K562 (cell line): ENCODE data around the gene DNAAF2. TPM values are rescaled to one million over a fixed set of nuclear protein-coding genes. Genes with fewer than 3 reads are reported as not detected.

Experiments used
- NFIX ChIP-seq: fragments of 250-450 bp; sonication (Bioruptor Pico); IDR thresholded peaks from 2 replicates; pipeline ENCODE4 v1.4.0; 2020; ENCODE audit warnings: low read depth, mild to moderate bottlenecking, moderate library complexity
- RBM22 ChIP-seq: fragments of 200-400 bp; formaldehyde crosslinking; IDR thresholded peaks from 2 replicates; pipeline ENCODE4 v1.6.1; 2018; ENCODE audit warnings: low read length, low read depth; ENCODE audit not compliant: poor library complexity, severe bottlenecking
- SMAD3 ChIP-seq: fragments of 450-650 bp; formaldehyde crosslinking; conservative IDR thresholded peaks from 2 replicates; pipeline ENCODE4 v1.4.0; 2020; ENCODE audit warnings: mild to moderate bottlenecking
- STAG1 ChIP-seq: sonication (generic); formaldehyde crosslinking; IDR thresholded peaks from 2 replicates; pipeline ENCODE4 v1.5.0; 2020; ENCODE audit warnings: missing genetic modification reagents, borderline replicate concordance
- STAT5A ChIP-seq: IDR thresholded peaks from 2 replicates; pipeline ENCODE4 v1.6.1; 2012; ENCODE audit warnings: low read length, inconsistent platforms, borderline replicate concordance
- TGIF2 ChIP-seq: sonication (generic); formaldehyde crosslinking; IDR thresholded peaks from 2 replicates; pipeline ENCODE4 v1.8.1; 2022; ENCODE audit warnings: mild to moderate bottlenecking, missing genetic modification reagents, moderate library complexity
- ZNF124 ChIP-seq: sonication (generic); formaldehyde crosslinking; IDR thresholded peaks from 2 replicates; pipeline ENCODE4 v1.8.1; 2022; ENCODE audit warnings: missing genetic modification reagents
- ZNF24 ChIP-seq: fragments of 450-650 bp; IDR thresholded peaks from 2 replicates; pipeline ENCODE4 v1.6.1; 2016
- polyA plus RNA-seq, 8 experiments: library from polyadenylated mRNA; depleted of rRNA in 4 of 8; stranded (reverse) in 5 of 8; unstranded in 3 of 8; fragments of >200 nt; fragmentation: Nextera tagmentation in 2 of 8; fragmentation: Illumina TruSeq in 1 of 8; extraction: Ambion mirVana in 2 of 8; extraction: Trizol in 1 of 8; gene quantifications; 2 replicates each; pipeline versions ENCODE4 v1.2.1 to v1.2.3, GENCODE V29; 2011 to 2014; ENCODE audit warnings: inconsistent platforms in 1 of 8, missing spikeins in 1 of 8
- total RNA-seq, 7 experiments: library from RNA; depleted of rRNA in 6 of 7; stranded (reverse); fragments of >200 nt in 6 of 7; fragmentation: Illumina TruSeq in 2 of 7; extraction: Trizol in 2 of 7; gene quantifications; 2 replicates each; pipeline versions ENCODE4 v1.2.1 to v1.2.3, GENCODE V29; 2011 to 2021; ENCODE audit warnings: low replicate concordance in 1 of 7
- TF ChIP-seq, protein P1 (sequence below): fragments of 450-650 bp; IDR thresholded peaks from 2 replicates; pipeline ENCODE4 v1.6.1; 2016; ENCODE audit warnings: mild to moderate bottlenecking, moderate library complexity
- TF ChIP-seq, protein P2 (sequence below): fragments of 150-350 bp; conservative IDR thresholded peaks from 2 replicates; pipeline ENCODE4 v1.6.1; 2014; ENCODE audit warnings: low read length
- TF ChIP-seq, protein P3 (sequence below): fragments of 450-650 bp; IDR thresholded peaks from 2 replicates; pipeline ENCODE4 v1.6.1; 2016; ENCODE audit warnings: low read depth, mild to moderate bottlenecking, moderate library complexity

The DNAAF2 gene
- total and polyA plus RNA-seq, 9 of the 15 experiments (the other 6 are each of a cell fraction or from before 2014, with no cell fraction given) = 2.4 to 14.6 (median 11.1) TPM

DNA sequence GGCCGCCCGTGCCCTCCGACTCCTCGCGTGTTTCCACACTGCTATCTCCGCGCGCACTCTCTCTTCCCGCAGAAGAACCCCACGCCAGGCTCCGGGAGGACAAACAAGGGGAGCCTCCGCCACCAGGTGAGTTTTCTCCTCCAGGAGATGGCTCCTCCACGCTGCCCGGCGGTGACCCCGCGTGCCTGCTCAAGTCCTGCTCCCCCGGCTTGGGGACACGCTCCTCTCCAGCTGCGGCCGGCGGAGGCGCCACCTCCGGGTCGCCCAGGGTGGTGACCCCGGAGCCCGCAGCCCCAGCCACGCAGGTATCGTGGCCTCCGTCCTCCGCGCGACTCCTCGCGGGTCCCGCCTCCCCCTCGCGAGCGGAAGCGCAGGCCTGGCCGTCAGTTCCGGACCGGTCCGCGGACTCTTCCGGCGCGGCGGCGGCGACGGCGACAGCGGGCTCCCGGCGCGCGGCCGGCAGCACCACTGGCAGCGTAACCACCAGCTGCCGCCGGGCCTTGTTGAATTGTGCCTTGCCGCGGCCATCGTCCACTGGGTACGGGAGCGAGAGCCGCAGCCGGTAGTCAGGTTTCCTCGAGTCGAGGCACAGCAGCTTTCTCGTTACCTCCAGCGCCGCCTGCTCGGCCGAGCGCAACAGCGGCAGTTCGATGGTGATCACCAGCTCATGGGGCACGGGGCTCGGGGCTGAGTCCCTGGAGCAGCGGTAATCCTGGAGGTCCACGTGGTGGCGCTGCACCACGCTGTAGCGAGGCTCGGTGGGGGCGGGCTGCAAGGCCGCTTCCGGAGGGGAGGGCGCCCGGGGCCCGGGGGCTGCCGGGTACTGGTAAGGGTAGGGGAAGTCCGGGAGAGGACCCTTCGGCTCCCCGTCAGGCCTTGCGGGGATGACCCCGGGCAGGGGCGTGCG lies 1.2 kb downstream of the DNAAF2 start (continued):
- TF ChIP-seq, protein P1, sequence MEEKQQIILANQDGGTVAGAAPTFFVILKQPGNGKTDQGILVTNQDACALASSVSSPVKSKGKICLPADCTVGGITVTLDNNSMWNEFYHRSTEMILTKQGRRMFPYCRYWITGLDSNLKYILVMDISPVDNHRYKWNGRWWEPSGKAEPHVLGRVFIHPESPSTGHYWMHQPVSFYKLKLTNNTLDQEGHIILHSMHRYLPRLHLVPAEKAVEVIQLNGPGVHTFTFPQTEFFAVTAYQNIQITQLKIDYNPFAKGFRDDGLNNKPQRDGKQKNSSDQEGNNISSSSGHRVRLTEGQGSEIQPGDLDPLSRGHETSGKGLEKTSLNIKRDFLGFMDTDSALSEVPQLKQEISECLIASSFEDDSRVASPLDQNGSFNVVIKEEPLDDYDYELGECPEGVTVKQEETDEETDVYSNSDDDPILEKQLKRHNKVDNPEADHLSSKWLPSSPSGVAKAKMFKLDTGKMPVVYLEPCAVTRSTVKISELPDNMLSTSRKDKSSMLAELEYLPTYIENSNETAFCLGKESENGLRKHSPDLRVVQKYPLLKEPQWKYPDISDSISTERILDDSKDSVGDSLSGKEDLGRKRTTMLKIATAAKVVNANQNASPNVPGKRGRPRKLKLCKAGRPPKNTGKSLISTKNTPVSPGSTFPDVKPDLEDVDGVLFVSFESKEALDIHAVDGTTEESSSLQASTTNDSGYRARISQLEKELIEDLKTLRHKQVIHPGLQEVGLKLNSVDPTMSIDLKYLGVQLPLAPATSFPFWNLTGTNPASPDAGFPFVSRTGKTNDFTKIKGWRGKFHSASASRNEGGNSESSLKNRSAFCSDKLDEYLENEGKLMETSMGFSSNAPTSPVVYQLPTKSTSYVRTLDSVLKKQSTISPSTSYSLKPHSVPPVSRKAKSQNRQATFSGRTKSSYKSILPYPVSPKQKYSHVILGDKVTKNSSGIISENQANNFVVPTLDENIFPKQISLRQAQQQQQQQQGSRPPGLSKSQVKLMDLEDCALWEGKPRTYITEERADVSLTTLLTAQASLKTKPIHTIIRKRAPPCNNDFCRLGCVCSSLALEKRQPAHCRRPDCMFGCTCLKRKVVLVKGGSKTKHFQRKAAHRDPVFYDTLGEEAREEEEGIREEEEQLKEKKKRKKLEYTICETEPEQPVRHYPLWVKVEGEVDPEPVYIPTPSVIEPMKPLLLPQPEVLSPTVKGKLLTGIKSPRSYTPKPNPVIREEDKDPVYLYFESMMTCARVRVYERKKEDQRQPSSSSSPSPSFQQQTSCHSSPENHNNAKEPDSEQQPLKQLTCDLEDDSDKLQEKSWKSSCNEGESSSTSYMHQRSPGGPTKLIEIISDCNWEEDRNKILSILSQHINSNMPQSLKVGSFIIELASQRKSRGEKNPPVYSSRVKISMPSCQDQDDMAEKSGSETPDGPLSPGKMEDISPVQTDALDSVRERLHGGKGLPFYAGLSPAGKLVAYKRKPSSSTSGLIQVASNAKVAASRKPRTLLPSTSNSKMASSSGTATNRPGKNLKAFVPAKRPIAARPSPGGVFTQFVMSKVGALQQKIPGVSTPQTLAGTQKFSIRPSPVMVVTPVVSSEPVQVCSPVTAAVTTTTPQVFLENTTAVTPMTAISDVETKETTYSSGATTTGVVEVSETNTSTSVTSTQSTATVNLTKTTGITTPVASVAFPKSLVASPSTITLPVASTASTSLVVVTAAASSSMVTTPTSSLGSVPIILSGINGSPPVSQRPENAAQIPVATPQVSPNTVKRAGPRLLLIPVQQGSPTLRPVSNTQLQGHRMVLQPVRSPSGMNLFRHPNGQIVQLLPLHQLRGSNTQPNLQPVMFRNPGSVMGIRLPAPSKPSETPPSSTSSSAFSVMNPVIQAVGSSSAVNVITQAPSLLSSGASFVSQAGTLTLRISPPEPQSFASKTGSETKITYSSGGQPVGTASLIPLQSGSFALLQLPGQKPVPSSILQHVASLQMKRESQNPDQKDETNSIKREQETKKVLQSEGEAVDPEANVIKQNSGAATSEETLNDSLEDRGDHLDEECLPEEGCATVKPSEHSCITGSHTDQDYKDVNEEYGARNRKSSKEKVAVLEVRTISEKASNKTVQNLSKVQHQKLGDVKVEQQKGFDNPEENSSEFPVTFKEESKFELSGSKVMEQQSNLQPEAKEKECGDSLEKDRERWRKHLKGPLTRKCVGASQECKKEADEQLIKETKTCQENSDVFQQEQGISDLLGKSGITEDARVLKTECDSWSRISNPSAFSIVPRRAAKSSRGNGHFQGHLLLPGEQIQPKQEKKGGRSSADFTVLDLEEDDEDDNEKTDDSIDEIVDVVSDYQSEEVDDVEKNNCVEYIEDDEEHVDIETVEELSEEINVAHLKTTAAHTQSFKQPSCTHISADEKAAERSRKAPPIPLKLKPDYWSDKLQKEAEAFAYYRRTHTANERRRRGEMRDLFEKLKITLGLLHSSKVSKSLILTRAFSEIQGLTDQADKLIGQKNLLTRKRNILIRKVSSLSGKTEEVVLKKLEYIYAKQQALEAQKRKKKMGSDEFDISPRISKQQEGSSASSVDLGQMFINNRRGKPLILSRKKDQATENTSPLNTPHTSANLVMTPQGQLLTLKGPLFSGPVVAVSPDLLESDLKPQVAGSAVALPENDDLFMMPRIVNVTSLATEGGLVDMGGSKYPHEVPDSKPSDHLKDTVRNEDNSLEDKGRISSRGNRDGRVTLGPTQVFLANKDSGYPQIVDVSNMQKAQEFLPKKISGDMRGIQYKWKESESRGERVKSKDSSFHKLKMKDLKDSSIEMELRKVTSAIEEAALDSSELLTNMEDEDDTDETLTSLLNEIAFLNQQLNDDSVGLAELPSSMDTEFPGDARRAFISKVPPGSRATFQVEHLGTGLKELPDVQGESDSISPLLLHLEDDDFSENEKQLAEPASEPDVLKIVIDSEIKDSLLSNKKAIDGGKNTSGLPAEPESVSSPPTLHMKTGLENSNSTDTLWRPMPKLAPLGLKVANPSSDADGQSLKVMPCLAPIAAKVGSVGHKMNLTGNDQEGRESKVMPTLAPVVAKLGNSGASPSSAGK = no peak
- TF ChIP-seq, protein P2, sequence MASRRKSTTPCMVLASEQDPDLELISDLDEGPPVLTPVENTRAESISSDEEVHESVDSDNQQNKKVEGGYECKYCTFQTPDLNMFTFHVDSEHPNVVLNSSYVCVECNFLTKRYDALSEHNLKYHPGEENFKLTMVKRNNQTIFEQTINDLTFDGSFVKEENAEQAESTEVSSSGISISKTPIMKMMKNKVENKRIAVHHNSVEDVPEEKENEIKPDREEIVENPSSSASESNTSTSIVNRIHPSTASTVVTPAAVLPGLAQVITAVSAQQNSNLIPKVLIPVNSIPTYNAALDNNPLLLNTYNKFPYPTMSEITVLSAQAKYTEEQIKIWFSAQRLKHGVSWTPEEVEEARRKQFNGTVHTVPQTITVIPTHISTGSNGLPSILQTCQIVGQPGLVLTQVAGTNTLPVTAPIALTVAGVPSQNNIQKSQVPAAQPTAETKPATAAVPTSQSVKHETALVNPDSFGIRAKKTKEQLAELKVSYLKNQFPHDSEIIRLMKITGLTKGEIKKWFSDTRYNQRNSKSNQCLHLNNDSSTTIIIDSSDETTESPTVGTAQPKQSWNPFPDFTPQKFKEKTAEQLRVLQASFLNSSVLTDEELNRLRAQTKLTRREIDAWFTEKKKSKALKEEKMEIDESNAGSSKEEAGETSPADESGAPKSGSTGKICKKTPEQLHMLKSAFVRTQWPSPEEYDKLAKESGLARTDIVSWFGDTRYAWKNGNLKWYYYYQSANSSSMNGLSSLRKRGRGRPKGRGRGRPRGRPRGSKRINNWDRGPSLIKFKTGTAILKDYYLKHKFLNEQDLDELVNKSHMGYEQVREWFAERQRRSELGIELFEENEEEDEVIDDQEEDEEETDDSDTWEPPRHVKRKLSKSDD = no peak
- no peak for TF ChIP-seq RBM22
- TF ChIP-seq, protein P3, sequence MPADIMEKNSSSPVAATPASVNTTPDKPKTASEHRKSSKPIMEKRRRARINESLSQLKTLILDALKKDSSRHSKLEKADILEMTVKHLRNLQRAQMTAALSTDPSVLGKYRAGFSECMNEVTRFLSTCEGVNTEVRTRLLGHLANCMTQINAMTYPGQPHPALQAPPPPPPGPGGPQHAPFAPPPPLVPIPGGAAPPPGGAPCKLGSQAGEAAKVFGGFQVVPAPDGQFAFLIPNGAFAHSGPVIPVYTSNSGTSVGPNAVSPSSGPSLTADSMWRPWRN = no peak
- no peak; the same call in 1 of the 2 replicates for TF ChIP-seq STAG1 (CRISPR knock-in tag)
- TF ChIP-seq ZNF124 (CRISPR knock-in tag) = no peak; the same call in 1 of the 2 replicates
- TF ChIP-seq STAT5A = no peak
- no peak for TF ChIP-seq NFIX (CRISPR knock-in tag)
- no peak for TF ChIP-seq SMAD3 (CRISPR knock-in tag)
- TF ChIP-seq ZNF24 = peak; percentile 20; the same call in 1 of the 2 replicates
- no peak; the same call in 1 of the 2 replicates for TF ChIP-seq TGIF2 (CRISPR knock-in tag)
